Suprapubic skin (tissue), 4 donors: ENCODE results near the gene CAND1. TPM values are rescaled to one million over a fixed set of nuclear protein-coding genes. Genes with fewer than 3 reads are reported as not detected.

Source experiments
- DNase-seq, 2 donors: peaks; one replicate each; pipeline ENCODE4 v3.0.0-alpha.2; 2019; ENCODE audit warnings: low spot score in 2 of 2
- H3K27ac ChIP-seq: fragments of 200-600 bp; sonication (generic); one replicate; pipeline ENCODE4 v1.5.1; 2019
- H3K27me3 ChIP-seq: fragments of 200-600 bp; sonication (generic); one replicate; pipeline ENCODE4 v1.5.1; 2019
- H3K36me3 ChIP-seq: fragments of 200-600 bp; sonication (generic); one replicate; pipeline ENCODE4 v1.5.1; 2019
- H3K4me1 ChIP-seq: fragments of 200-600 bp; sonication (generic); one replicate; pipeline ENCODE4 v1.5.1; 2019
- H3K4me3 ChIP-seq: fragments of 200-600 bp; sonication (generic); one replicate; pipeline ENCODE4 v1.5.1; 2019; ENCODE audit warnings: mild to moderate bottlenecking
- H3K9me3 ChIP-seq: fragments of 200-600 bp; sonication (generic); one replicate; pipeline ENCODE4 v1.5.1; 2019
- CTCF ChIP-seq, 2 donors: fragments of 200-600 bp in 1 of 2; fragments of 450-650 bp in 1 of 2; sonication (generic) in 1 of 2; IDR thresholded peaks; one replicate each; pipeline ENCODE4 v1.5.1; 2016 to 2019; ENCODE audit warnings: antibody characterized with exemption in 2 of 2, mild to moderate bottlenecking in 1 of 2, moderate library complexity in 1 of 2
- EP300 ChIP-seq: sonication (generic); formaldehyde crosslinking; IDR thresholded peaks from one replicate; pipeline ENCODE4 v1.6.1; 2017; ENCODE audit warnings: antibody characterized with exemption
- POLR2A ChIP-seq, 2 donors: fragments of 450-650 bp; IDR thresholded peaks; one replicate each; pipeline ENCODE4 v1.6.1; 2017; ENCODE audit warnings: antibody characterized with exemption in 2 of 2, mild to moderate bottlenecking in 2 of 2, moderate library complexity in 2 of 2
- POLR2AphosphoS5 ChIP-seq, 3 donors: sonication (generic); formaldehyde crosslinking; IDR thresholded peaks; one replicate each; pipeline ENCODE4 v1.6.1; 2017; ENCODE audit warnings: antibody characterized with exemption in 3 of 3
- WGBS: methylation state at CpG from one replicate; pipeline ENCODE4 v1.1.5; 2018; 5-methylcytosine and 5-hydroxymethylcytosine counted together
- total RNA-seq, 4 donors: library from RNA; depleted of rRNA; stranded (reverse); fragments of >200 nt; gene quantifications; one replicate each; pipeline ENCODE4 v1.1.0, GENCODE V29; 2016

Gene CAND1
- 100 to 1,000 TPM in 1 of 4 donors, 10 to 100 TPM in 3; 62.9 to 131 (median 72.3) TPM for total RNA-seq

GRCh38 chr12:67268896-67269632, at the start of gene CAND1:
Gene CAND1, plus strand, starts transcription at chr12:67269358. Its CDS starts 360 bp downstream, at chr12:67269718.
- Histone ChIP-seq H3K9me3 (no peaks in the 10 kb centered on the region), H3K36me3 (no peaks in the 10 kb centered on the region), H3K4me1 (peaks cover 41% of the 10 kb centered on the region), H3K4me3 (peak within 1 kb of the TSS; percentile 97), H3K27ac (peak within 1 kb of the TSS; percentile 98), H3K27me3 (no peaks in the 10 kb centered on the region)
- DNase-seq, result peak; percentile 97 to 98
- under 1% methylated on average over 34 of the region's 61 CpGs for WGBS
- peak; percentile 63 to 77 for TF ChIP-seq POLR2A (IDR thresholded peaks at IDR 0.05)
- peak in 1 of 2 donors; percentile 15 for TF ChIP-seq CTCF (IDR thresholded peaks at IDR 0.05)
- TF ChIP-seq POLR2AphosphoS5 (IDR thresholded peaks at IDR 0.05), result peak in 2 of 3 donors; percentile 64 to 71
- no peak for TF ChIP-seq EP300

- H3K4me3 ChIP-seq, result no peak overlapping the region
- H3K27me3 ChIP-seq, result no peaks in the 10 kb centered on the region
- H3K9me3 ChIP-seq, result no peaks in the 10 kb centered on the region
- H3K27ac ChIP-seq, result no peak overlapping the region
- H3K36me3 ChIP-seq, result no peaks in the 10 kb centered on the region
- no peaks in the 10 kb centered on the region for H3K4me1 ChIP-seq
- 32% methylated on average over 4 of the region's 4 CpGs for WGBS
- TF ChIP-seq EP300 (no peak), CTCF (IDR thresholded peaks at IDR 0.05) (peak in 1 of 2 donors; percentile 15)
- DNase-seq, result no peak
Observed at GRCh38 chr12:67220065-67220464, 49.1 kb upstream of the CAND1 start.

- H3K4me3 ChIP-seq, result no peak overlapping the region
- no peaks in the 10 kb centered on the region for H3K9me3 ChIP-seq
- H3K4me1 ChIP-seq, result no peaks in the 10 kb centered on the region
- H3K27ac ChIP-seq, result no peak overlapping the region
- TF ChIP-seq CTCF (IDR thresholded peaks at IDR 0.05) (peak in 1 of 2 donors; percentile 19), POLR2A (IDR thresholded peaks at IDR 0.05) (no peak)
- no peaks in the 10 kb centered on the region for H3K36me3 ChIP-seq
- no peaks in the 10 kb centered on the region for H3K27me3 ChIP-seq
- WGBS, result 37% methylated on average over 4 of the region's 4 CpGs
- no peak for DNase-seq
Observed at GRCh38 chr12:67222302-67222701, 46.9 kb upstream of the CAND1 start.

GRCh38 chr12:67223225-67223624, 45.9 kb upstream of the CAND1 start:
- H3K4me1 ChIP-seq, result no peaks in the 10 kb centered on the region
- no peaks in the 10 kb centered on the region for H3K36me3 ChIP-seq
- H3K27me3 ChIP-seq, result no peaks in the 10 kb centered on the region
- no peaks in the 10 kb centered on the region for H3K9me3 ChIP-seq
- no peak for DNase-seq
- WGBS, result 96% methylated on average over 3 of the region's 3 CpGs
- TF ChIP-seq POLR2A (IDR thresholded peaks at IDR 0.05) (no peak), EP300 (no peak), CTCF (IDR thresholded peaks at IDR 0.05) (no peak), POLR2AphosphoS5 (IDR thresholded peaks at IDR 0.05) (no peak)
- no peak overlapping the region for H3K4me3 ChIP-seq
- no peak overlapping the region for H3K27ac ChIP-seq

- Histone ChIP-seq H3K4me1 (no peaks in the 10 kb centered on the region), H3K4me3 (no peak overlapping the region), H3K27ac (no peak overlapping the region), H3K27me3 (no peaks in the 10 kb centered on the region), H3K9me3 (no peaks in the 10 kb centered on the region), H3K36me3 (no peaks in the 10 kb centered on the region)
- WGBS, result 47% methylated on average over 4 of the region's 4 CpGs
- DNase-seq, result no peak
- TF ChIP-seq POLR2A (IDR thresholded peaks at IDR 0.05) (no peak), POLR2AphosphoS5 (IDR thresholded peaks at IDR 0.05) (no peak), CTCF (IDR thresholded peaks at IDR 0.05) (no peak), EP300 (no peak)
Observed at GRCh38 chr12:67237231-67237630, 31.9 kb upstream of the CAND1 start.
